Stimulated activated CD8-positive, alpha-beta memory T cell treated with anti-CD3 and anti-CD28 coated beads, Interleukin-4, amount 100 ng/mL, for 48 hours (primary cell): ENCODE measurements around the gene RBMS3.
"Not testable (repeated sequence)": the region's sequence is repeated elsewhere in the genome, so short reads cannot be mapped to it uniquely, and the experiment has no call there.

Source experiments
- DNase-seq: peaks from one replicate; pipeline ENCODE4 v3.0.0-alpha.2; 2020

The RBMS3 gene

DNA sequence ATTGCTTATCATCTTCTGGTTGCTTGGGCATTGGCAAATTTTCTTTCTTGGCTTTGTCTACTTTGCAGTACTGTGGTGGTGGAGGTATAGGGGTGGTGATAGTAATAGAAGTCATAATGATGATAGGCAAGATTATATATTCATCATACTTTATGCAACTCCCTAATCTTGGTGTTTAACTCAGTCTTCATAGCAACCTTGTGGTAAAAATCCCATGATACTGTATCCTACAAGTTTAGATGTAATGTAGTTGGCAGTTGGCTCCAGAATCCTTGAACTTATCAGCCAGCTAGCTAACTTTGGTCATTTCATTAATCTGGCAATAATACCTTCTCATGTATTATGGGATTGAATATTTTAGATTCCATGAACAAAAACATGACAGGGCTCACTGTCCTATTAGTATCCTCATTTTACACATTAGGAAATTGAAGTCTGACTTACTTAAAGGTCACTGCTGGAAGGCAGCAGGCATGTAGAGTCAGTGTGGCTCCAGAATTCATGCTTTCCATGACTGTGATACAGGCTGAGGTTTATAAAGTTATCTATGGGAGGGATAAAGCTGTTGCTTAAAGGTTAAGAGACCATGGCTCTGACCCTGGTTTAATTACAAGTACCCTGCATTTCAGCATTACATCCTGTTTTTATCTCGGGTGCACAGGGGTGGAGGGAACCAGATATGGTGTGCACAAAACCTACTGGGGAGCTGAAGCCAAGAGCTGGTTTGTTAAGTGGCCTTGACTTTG is 33.3 kb downstream of the RBMS3 start:
- DNase-seq = no peak

DNA sequence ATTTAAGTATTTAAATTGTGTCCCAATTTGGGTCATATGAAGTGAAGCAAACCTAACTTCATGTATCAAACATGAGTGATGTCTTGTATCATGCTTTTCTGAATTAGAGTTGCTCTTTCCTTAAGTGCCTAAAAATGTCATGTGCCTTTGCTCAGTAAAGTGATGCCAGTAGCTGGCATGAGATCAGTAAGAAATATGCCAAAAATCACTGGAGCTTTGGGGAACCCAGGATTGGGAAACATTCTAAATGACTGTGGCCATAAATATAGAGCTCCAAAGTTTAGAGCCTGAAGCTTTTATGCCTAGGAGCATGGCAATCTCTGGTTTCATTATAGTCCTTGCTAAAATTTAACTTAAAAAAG is 33.8 kb downstream of the RBMS3 start:
- no peak for DNase-seq

DNA sequence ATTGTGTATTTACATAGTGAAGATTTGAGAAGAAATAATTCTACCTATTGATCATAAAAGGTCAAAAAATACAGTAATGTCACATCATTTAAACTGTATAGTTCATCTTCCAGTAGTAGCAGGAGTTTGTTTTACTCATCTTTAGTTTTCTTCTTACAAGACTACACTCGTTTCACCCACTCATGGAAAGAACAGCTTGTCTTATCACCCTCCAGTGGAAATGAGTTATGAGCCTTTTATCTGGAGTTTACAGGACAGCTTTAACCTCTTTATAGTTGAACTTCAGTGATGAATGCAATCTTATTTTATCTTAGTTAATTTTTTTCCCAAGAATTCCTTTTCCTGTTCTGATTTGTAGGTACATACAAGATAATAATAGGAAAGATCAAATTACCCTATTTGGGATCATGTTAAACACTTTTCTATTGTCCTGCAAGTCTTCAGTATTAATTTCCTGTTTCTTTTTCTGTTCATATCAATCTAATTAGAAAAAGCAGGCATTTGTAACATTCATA is 36.8 kb downstream of the RBMS3 start:
- DNase-seq = no peak

DNA sequence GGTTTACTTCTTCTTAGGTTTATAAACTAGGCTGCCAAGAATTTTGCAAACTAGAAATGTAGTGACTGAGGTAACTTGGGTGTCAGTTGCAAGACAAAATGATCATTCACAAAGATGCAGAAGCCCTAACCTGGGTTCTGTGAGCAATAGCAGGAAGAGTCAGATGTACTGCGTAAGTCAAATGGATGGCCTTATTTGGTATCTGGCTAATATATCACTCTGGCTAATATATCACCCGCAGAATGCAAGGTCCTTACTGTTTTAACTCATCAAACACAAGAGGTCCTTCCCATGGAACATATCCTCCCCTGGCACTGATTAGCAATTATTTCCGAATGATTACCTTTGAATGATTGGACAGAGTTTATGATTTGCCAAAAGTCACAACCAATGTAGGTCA is 37.4 kb downstream of the RBMS3 start:
- no peak for DNase-seq

DNA sequence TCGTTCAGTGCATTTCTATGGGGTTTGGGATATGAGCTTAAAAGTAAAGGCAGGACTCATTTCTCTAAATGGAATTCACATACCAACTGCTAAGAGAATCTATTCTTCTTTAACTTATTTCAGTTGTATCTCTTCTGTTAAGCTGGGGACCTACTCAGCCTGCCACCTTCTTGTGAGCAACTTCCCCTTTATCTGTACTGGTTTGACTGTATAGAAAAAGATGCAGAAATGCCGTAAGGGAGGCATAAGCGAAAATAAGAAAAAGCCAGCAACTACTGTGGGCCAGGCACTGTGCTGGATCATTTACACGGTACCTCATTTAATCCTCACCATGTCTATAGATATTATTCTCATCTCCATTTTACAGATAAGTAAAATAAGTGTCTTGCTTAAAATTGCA is 38.4 kb downstream of the RBMS3 start:
- DNase-seq = no peak

DNA sequence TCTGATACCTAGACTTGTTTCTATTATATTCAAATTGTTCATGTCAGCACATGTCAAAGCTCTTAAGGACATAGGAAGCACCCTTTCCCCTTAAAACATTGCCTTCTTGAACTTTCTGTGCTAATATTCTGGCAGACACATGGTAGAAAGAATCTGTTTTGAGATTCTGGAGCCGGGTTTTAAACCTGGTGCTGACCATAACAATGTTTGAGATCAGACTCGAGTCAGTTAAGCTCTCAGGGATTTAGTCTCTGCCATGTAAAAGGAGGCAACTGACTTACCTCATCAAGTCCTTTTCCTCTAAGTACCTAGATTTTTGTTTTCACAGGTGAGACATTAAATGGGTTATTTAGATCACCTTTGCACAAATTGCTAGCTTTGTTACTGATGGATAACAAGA is 38.9 kb downstream of the RBMS3 start:
- DNase-seq = no peak

DNA sequence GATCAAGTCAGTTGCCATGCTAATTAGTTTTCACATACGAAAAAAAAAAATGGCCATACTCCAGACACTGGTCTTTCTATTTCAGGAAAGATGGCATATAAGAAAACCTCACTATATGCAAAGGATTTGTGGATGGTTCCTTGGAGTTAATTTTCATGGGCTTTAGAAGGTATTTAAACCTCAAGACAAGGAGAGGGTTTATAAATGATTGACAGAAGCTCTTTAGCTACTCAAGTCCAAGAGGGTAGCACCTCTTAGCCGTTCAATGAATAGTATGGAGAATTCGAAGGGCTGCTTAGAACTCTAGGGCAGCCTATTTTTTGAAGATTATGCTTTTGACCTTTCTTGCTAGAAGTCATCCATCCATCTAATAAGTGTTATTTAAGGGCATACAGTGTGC is 41.7 kb downstream of the RBMS3 start:
- no peak for DNase-seq

DNA sequence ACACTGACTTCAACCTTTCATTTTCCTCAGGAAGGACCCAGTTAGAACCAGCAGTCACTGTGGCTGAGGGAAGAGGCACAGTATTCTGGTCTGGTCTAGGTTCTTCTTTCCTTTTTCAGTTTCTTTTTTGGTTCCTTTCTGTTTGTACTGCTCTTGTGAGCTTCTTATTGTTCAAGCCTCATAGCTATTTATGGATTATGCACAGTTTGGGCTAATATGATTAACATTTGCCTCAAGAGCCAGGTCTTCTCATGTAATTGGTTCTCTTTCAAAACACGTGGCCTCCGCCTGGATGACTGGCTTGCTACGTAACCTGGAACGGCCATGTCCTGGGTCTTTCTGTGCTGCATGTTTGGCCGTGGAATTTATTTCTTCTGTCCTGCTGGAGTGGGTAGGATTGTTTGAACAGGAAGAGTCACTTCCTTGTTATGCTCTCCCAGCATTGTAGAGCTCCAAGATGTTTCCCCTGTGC is 43.3 kb downstream of the RBMS3 start:
- no peak for DNase-seq

DNA sequence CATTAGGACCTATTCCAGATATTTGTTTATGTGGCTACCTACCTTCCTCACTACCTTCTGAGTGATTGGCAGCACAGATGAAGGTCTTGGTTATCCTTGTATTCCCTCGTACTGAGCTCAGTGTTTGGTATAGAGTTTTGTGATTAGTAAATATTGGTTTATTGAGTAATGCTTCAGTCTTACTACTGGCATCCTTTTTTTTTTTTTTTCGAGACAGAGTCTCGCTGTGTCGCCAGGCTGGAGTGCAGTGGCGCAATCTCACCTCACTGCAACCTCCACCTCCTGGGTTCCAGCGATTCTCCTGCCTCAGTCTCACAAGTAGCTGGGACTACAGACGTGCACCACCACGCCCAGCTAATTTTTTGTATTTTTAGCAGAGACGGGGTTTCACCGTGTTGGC is 45.7 kb downstream of the RBMS3 start:
- DNase-seq = not testable (repeated sequence)

DNA sequence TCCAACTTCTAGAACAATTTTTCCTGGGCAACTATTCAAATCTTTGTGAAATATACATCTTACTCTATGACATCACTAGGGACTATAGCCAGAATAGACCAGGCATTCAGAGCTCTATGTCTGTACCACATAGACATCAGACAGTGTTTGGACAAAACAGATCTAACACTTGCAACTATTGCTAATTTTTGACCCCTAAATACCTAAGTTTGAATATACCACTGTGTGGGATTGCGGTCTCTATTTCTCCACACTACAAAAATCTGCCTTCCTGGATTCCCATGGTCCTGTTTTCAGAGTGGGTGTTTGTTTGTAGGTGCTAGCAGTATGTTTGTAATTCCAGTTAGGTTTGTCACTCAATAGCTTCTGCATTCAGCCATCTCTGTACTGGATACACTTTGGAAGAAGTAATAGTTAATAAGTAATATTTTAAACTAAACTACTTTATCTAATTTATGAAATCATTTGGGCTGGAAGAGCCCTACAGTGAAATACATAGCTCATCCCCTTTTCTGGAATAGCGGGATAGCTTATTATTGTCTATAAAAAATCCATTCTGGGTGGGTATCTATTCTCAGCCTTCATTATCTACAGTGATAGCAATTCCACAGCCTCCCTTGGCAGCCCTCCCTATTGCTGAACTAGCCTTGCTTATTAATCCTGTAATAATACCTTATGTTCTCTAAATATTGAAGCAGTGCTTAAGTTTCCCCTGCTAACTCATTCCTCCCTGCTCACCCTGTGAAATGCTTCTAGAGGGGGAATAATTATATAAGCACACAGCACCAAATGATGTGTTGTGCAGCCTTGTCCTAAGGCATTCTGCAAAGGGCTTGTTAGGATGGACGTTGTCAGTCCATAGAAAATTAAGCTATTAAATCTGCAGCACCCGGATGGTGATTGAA is 49.4 kb downstream of the RBMS3 start:
- no peak for DNase-seq

DNA sequence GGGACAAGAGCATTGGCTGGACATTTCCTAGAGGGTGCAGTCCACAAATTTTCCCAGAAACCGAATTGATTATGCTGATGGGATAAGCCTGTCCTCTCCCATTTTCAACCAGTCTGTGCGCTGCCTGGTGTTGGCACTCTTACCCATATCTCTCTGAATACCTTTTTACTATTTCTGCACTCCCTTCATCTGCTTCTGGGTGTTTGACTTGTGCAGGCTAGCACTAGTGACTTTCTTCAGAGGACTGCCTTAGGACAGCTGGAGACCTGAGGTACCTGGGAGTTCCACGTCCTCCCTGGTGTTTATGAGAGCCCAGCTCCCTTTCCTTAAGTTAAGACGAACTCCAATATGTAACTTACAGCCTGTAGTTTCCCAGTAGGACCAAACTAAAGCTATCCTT is 50.2 kb downstream of the RBMS3 start:
- DNase-seq = no peak

DNA sequence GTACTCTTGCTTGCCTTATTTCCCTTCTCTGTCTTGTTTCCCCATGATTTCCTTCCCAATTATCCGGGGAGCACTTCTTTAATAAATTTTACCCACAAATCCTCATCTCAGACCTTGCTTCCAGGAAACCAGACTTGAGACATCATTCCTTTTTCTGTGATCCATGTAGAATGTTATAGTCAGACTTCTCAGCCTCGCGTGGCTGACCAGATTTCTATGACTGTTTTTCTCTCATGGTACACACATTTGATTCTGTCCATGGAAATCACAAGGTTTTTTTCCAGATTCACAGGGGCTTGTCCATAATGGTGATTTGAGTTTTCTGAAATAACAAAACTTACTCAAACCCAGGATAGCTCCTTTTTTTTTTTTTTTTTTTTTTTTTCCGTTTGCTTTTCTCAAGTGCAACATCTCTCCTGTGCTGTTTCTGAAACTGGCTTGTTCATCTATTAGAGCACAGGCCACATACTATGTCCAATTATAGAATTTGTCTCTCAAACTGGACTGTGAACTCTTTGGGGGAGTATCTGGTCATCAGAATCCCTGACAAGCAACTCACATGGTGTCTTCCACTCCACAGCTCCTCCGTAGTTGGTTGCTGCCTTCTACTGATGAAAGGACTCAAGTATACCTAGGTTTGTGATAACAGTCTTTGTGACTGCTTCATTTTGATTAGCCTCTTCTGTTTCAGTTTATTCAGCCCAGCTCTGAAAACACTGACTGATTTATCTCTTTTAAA is 50.8 kb downstream of the RBMS3 start:
- DNase-seq = no peak

DNA sequence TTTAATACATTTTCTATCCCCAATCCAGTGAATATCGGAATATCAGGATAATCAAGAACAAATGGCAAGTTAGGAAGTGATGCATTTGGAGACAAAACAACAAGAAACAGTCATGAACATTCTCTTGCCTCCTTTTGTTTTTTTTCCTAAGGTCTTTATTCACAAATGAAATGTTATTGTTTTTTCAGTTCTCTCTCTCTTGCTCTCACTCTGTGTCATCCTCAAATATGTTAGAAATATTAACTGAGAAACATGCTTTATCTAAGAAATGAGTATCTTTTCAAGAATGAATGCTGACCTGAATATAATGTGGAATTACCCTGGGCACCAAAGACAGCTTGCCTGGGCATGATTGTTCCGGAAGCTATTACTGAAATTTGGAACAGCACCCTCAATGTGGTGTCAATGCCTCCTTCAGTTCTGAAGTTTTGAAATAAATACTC is 51.3 kb downstream of the RBMS3 start:
- no peak for DNase-seq

DNA sequence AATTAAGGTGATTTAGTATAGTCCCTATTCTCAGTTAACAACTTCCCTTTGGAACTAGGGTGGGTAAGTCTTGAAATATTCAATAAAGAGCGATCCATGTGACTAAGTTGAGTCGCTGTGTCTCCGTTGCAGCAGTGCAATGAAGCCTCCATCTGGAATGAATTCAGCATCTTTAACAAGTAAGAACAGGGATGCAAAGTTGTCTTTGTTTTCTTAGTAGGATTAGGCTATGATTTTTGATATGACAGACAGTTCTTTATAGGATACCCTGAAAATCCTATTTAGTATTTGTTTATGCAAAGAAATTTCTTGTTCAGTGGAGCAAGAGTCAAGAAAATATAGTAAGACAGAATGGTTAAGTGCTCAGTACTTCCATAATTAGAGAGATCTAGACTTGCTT is 52.7 kb downstream of the RBMS3 start:
- no peak for DNase-seq

DNA sequence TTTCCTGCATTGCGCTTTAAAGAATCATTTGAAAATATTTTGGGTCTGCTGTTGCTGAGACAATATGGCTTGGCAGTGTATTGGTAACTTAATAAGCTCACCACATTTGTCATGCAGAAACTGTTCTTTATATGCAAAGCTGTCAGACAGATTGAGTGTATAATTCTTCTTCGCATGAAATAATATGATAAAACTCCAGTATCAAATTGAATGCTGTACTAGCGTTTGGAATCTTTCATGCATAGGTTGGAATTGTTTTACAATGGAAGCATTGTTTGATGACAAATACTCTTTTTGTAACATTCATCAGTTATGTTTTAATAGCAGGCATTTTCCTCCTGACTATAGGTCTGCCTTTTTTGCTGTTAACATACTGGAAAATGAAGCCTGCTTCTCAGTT is 53.8 kb downstream of the RBMS3 start:
- DNase-seq = no peak

DNA sequence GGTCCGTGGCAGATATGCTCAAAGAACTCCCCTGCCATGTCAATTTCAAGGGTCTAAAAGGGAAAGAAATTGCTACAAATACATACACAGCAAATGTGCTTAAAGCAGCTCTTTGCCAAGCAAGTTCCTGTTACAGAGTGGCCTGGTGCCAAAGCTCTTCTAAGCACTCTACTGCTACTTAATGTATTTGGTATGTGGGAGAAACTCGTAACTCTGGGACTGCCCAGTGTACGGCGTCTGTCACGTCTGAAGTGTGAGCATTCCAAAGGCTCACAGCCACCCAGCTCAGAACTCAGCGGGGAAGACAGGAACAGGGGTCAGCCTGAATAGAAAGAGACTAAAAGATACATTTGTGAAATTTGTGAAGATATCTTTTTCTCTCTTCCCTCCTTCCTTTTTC is 54.6 kb downstream of the RBMS3 start:
- no peak for DNase-seq

DNA sequence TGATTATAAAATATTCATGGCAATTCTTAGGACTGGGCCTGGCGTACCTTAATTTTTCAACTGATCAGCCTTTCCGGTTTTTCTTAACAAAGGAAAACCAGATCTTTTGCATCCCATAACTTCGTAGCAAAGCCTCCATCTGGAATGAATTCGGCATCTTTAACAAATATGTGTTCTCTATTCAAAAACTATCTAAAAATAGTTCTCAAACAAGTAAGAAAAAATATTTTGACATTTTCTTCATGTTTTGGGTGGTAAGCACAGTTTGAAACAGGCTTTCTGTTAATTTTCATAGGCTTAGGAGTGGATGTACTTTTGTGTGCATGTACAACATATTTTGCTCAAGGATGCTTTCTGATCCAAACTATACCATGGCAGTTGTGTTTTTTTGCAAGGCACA is 55.1 kb downstream of the RBMS3 start:
- no peak for DNase-seq

DNA sequence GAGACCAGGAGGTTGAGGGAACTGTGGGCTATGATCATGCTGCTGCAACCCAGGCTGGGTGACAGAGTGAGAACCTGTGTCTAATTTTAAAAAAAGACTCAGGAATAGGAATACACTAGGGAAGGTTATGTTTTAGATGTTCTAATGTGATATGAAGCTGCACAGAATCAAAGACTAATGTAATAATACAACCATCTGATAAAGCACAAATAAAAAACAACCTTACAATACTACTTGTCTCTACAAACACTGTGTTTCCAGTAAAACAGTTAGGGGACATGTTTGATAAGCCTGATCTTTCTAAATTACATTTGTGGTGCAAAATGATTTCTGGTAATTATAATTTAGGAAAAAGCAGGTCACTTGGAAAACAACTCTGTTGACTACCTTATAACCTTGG is 56.7 kb downstream of the RBMS3 start:
- no peak for DNase-seq

DNA sequence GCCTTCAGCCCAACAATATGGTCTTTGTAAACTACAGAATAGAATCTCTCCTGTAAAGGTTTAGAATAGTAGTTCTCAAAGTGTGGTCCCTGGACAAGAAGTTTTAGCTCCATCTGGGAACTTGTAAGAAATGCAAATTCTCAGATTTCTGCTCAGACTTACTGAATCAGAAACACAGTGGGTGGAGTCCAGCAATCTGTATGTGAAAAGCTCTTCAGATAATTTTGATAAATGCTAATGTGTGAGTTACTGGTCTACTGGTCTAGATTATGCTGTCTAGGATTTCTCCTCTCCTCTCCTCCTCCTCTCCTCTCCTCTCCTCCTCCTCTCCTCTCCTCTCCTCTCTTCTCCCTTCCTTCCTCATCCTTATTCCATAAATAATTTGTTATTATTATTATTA is 57.5 kb downstream of the RBMS3 start:
- DNase-seq = no peak

DNA sequence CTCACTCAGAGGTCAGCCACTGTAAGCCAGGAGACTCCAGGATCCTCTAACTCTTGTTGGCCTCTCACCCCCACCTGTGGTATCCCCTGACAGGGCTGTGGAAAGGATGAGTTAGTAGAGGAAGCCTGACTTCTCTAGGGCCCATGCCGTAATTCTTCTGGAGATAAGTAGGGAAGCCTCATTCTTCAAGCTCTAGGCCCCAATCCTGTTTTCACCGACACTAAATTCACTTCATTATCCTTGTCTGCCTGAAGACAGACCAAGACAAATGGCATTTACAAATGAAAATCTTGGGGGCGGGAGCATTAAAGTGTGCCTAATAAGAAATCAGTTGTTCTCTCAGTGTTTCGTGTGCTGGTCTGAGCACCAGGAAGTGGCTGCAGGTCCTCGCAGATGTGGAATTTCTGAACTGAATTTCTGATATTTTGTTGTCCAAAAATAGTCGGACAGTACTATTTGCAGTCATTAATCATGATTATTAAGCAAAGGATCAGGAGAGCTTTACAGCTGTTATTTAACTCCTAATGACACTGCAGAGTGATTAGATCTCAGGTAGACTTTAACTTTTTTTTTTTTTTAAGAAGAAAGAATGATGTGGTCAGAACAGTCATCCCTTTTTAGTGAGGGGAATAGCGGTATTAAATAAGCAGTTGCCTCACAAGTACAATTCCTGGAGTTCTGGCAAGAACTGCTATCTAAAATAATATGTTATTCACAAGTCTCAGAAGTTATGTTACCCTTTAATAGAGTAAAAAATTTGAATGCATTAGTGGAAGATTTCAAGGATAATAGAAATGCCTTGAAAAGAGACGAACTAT is 58.4 kb downstream of the RBMS3 start:
- DNase-seq = no peak

DNA sequence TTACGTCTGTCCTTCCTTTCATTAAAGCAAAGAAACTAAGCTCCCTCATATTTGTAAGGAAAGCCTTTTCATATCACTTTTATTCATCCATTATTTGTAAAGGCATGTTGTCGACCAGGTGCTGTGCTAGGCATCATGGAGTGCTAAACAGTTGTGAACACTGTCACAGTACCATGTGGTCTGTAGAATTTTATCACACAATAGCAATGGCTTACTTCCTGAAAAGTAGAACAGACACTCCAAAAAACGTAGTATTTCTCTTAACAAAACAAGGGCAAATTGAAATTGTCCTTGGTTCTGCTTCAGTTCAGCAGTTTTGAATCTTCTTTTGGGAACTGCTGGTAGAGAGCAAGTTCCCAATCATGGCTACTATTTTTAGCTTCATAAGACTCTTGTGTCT is 63.3 kb downstream of the RBMS3 start:
- DNase-seq = no peak

DNA sequence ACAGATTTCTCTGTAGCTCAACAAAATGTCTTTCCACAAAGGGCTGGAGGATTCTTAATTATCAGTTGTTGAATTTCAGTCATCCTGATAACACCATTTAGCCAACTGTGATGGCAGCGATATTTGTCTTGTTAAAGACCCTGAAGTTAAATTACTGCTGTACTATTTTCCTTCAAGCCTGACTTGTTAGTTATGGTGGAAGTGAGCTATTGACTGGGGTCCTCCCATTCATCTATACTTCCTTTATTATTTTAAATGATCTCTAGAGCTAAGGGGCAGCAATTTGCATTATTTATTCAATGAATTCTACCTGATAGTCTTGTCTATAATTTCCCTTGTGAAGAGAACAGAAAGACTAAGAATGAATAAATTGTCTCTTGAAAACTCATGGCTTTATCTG is 64.1 kb downstream of the RBMS3 start:
- no peak for DNase-seq
